HEK293 (cell line): ENCODE measurements around the gene SPTBN5.

ENCODE experiments used
- CTCF ChIA-PET: fragments of 350-600 bp; formaldehyde crosslinking; extraction: SDS; loops from one replicate; lab custom pipeline; 2021; ENCODE audit warnings: antibody characterized with exemption; lab: Yijun Ruan, JAX
- POLR2A ChIA-PET: fragments of 300-600 bp; formaldehyde crosslinking; extraction: SDS; loops from one replicate; lab custom pipeline; 2020; ENCODE audit warnings: antibody characterized with exemption, inconsistent platforms; lab: Yijun Ruan, JAX
- H3K27ac ChIP-seq: fragments of 200-500 bp; sonication (Bioruptor generic); 2 replicates; pipeline ENCODE4 v1.5.1; 2014; ENCODE audit warnings: low read depth, low read length, control low read depth, inconsistent platforms; ENCODE audit errors: extremely low read depth
- H3K36me3 ChIP-seq, 2 experiments: fragments of 200-500 bp in 1 of 2; sonication (Bioruptor generic) in 1 of 2; 1 replicate in 1 of 2; 2 replicates in 1 of 2; pipeline ENCODE4 v1.5.1; 2014 to 2017; ENCODE audit warnings: inconsistent platforms in 2 of 2, low read length in 2 of 2; ENCODE audit not compliant: control insufficient read depth in 2 of 2, insufficient read depth in 1 of 2
- H3K4me1 ChIP-seq: fragments of 200-500 bp; sonication (Bioruptor generic); 2 replicates; pipeline ENCODE4 v1.5.1; 2014; ENCODE audit warnings: mild to moderate bottlenecking, low read length, inconsistent platforms; ENCODE audit not compliant: control insufficient read depth, insufficient read depth
- H3K4me3 ChIP-seq: 2 replicates; pipeline ENCODE4 v1.5.1; 2011; ENCODE audit warnings: low read depth, mild to moderate bottlenecking, control low read depth, low read length, moderate library complexity
- H3K9me3 ChIP-seq: fragments of 200-500 bp; sonication (Bioruptor generic); 2 replicates; pipeline ENCODE4 v1.5.1; 2014; ENCODE audit warnings: low read depth, low read length, inconsistent platforms; ENCODE audit not compliant: control insufficient read depth, insufficient read depth
- GLIS1 ChIP-seq: fragments of 450-650 bp; formaldehyde crosslinking; IDR thresholded peaks from 2 replicates; pipeline ENCODE4 v1.5.1; 2016; ENCODE audit warnings: missing biosample characterization, missing genetic modification characterization
- PBX3 ChIP-seq: sonication (generic); formaldehyde crosslinking; IDR thresholded peaks from 2 replicates; pipeline ENCODE4 v1.8.1; 2022; ENCODE audit warnings: mild to moderate bottlenecking, moderate library complexity, missing genetic modification reagents
- PRDM4 ChIP-seq: fragments of 450-650 bp; formaldehyde crosslinking; IDR thresholded peaks from 2 replicates; pipeline ENCODE4 v1.5.1; 2017; ENCODE audit warnings: missing biosample characterization, missing genetic modification characterization
- RBAK ChIP-seq: fragments of 450-650 bp; formaldehyde crosslinking; IDR thresholded peaks from 2 replicates; pipeline ENCODE4 v1.5.1; 2016; ENCODE audit warnings: missing biosample characterization, missing genetic modification characterization
- SCRT1 ChIP-seq: fragments of 450-650 bp; formaldehyde crosslinking; IDR thresholded peaks from 2 replicates; pipeline ENCODE4 v1.5.1; 2016; ENCODE audit warnings: missing biosample characterization, missing genetic modification characterization, borderline replicate concordance
- SCRT2 ChIP-seq: fragments of 450-650 bp; formaldehyde crosslinking; IDR thresholded peaks from 2 replicates; pipeline ENCODE4 v1.5.1; 2016; ENCODE audit warnings: missing biosample characterization, missing genetic modification characterization
- SP2 ChIP-seq: fragments of 450-650 bp; formaldehyde crosslinking; IDR thresholded peaks from 2 replicates; pipeline ENCODE4 v1.5.1; 2016; ENCODE audit warnings: missing biosample characterization, missing genetic modification characterization
- ZBTB17 ChIP-seq: fragments of 450-650 bp; formaldehyde crosslinking; IDR thresholded peaks from 2 replicates; pipeline ENCODE4 v1.5.1; 2016; ENCODE audit warnings: missing biosample characterization, missing genetic modification characterization
- ZBTB8A ChIP-seq: fragments of 450-650 bp; formaldehyde crosslinking; IDR thresholded peaks from 2 replicates; pipeline ENCODE4 v1.5.1; 2016; ENCODE audit warnings: missing biosample characterization, missing genetic modification characterization
- ZIC2 ChIP-seq: fragments of 450-650 bp; formaldehyde crosslinking; IDR thresholded peaks from 2 replicates; pipeline ENCODE4 v1.5.1; 2016; ENCODE audit warnings: missing biosample characterization, missing genetic modification characterization
- ZNF114 ChIP-seq: fragments of 450-650 bp; formaldehyde crosslinking; IDR thresholded peaks from 2 replicates; pipeline ENCODE4 v1.5.0; 2017; ENCODE audit warnings: missing biosample characterization, missing genetic modification characterization
- ZNF157 ChIP-seq: fragments of 450-650 bp; formaldehyde crosslinking; IDR thresholded peaks from 2 replicates; pipeline ENCODE4 v1.5.1; 2016; ENCODE audit warnings: missing biosample characterization, missing genetic modification characterization
- ZNF16 ChIP-seq: fragments of 450-650 bp; formaldehyde crosslinking; IDR thresholded peaks from 2 replicates; pipeline ENCODE4 v1.5.1; 2016; ENCODE audit warnings: low read depth, missing biosample characterization, missing genetic modification characterization
- ZNF2 ChIP-seq: fragments of 450-650 bp; formaldehyde crosslinking; IDR thresholded peaks from 2 replicates; pipeline ENCODE4 v1.5.1; 2016; ENCODE audit warnings: missing biosample characterization, missing genetic modification characterization
- ZNF202 ChIP-seq: fragments of 450-650 bp; formaldehyde crosslinking; IDR thresholded peaks from 2 replicates; pipeline ENCODE4 v1.5.1; 2016; ENCODE audit warnings: missing biosample characterization, missing genetic modification characterization, borderline replicate concordance
- ZNF221 ChIP-seq: fragments of 450-650 bp; formaldehyde crosslinking; IDR thresholded peaks from 2 replicates; pipeline ENCODE4 v1.5.1; 2017; ENCODE audit warnings: missing biosample characterization, missing genetic modification characterization, borderline replicate concordance
- ZNF362 ChIP-seq: fragments of 450-650 bp; formaldehyde crosslinking; IDR thresholded peaks from 2 replicates; pipeline ENCODE4 v1.5.1; 2016; ENCODE audit warnings: missing biosample characterization, missing genetic modification characterization
- ZNF404 ChIP-seq: fragments of 450-650 bp; formaldehyde crosslinking; IDR thresholded peaks from 2 replicates; pipeline ENCODE4 v1.5.1; 2017; ENCODE audit warnings: missing biosample characterization, missing genetic modification characterization
- ZNF48 ChIP-seq: fragments of 450-650 bp; formaldehyde crosslinking; IDR thresholded peaks from 2 replicates; pipeline ENCODE4 v1.5.1; 2016; ENCODE audit warnings: missing biosample characterization, missing genetic modification characterization
- ZNF521 ChIP-seq: fragments of 450-650 bp; formaldehyde crosslinking; IDR thresholded peaks from 2 replicates; pipeline ENCODE4 v1.5.1; 2017; ENCODE audit warnings: missing biosample characterization, mild to moderate bottlenecking, missing genetic modification characterization
- ZNF548 ChIP-seq: fragments of 450-650 bp; formaldehyde crosslinking; IDR thresholded peaks from 2 replicates; pipeline ENCODE4 v1.5.1; 2016; ENCODE audit warnings: missing biosample characterization, missing genetic modification characterization
- ZNF558 ChIP-seq: fragments of 450-650 bp; formaldehyde crosslinking; IDR thresholded peaks from 2 replicates; pipeline ENCODE4 v1.5.1; 2016; ENCODE audit warnings: missing biosample characterization, missing genetic modification characterization
- ZNF639 ChIP-seq: fragments of 450-650 bp; formaldehyde crosslinking; IDR thresholded peaks from 2 replicates; pipeline ENCODE4 v1.5.1; 2016; ENCODE audit warnings: missing biosample characterization, missing genetic modification characterization
- ZNF677 ChIP-seq: fragments of 450-650 bp; IDR thresholded peaks from 2 replicates; pipeline ENCODE4 v1.5.0; 2018; ENCODE audit warnings: missing biosample characterization, mild to moderate bottlenecking, missing genetic modification characterization, moderate library complexity
- ZNF701 ChIP-seq: fragments of 450-650 bp; formaldehyde crosslinking; IDR thresholded peaks from 2 replicates; pipeline ENCODE4 v1.5.1; 2016; ENCODE audit warnings: missing biosample characterization, missing genetic modification characterization
- ZNF791 ChIP-seq: fragments of 450-650 bp; formaldehyde crosslinking; IDR thresholded peaks from 2 replicates; pipeline ENCODE4 v1.5.1; 2016; ENCODE audit warnings: missing biosample characterization, missing genetic modification characterization
- ZSCAN18 ChIP-seq: fragments of 450-650 bp; formaldehyde crosslinking; IDR thresholded peaks from 2 replicates; pipeline ENCODE4 v1.5.1; 2016; ENCODE audit warnings: missing biosample characterization, missing genetic modification characterization

The SPTBN5 gene

GRCh38 chr15:41900526-41901380 is 6.9 kb upstream of the SPTBN5 start:
- H3K9me3 ChIP-seq: no peaks in the 10 kb centered on the region
- H3K4me1 ChIP-seq: no peaks in the 10 kb centered on the region
- ChIA-PET CTCF (no interaction called here), POLR2A (no interaction called here)
- TF ChIP-seq ZNF157 (tag by site-specific recombination): no peak
- TF ChIP-seq ZNF404 (tag by site-specific recombination): no peak
- TF ChIP-seq ZNF791: no peak
- no peak for TF ChIP-seq GLIS1
- no peak for TF ChIP-seq SCRT1 (tag by site-specific recombination)
- TF ChIP-seq ZIC2 (tag by site-specific recombination): peak; percentile 92
- no peak for TF ChIP-seq ZNF2 (tag by site-specific recombination)
- TF ChIP-seq ZNF362 (tag by site-specific recombination): no peak
- TF ChIP-seq ZNF677 (tag by site-specific recombination): no peak
- 0 out of 2 replicates have a peak, but pooled peaks have one; percentile 38 for TF ChIP-seq RBAK (tag by site-specific recombination)
- no peak for TF ChIP-seq SP2 (tag by site-specific recombination)
- no peak for TF ChIP-seq ZNF221
- TF ChIP-seq ZNF548 (tag by site-specific recombination): no peak
- no peak for TF ChIP-seq ZNF16 (tag by site-specific recombination)
- H3K36me3 ChIP-seq: peaks cover 0 to 5% of the 10 kb centered on the region in 2 experiments; a peak in 2 of 3 replicates
- no peak overlapping the region for H3K27ac ChIP-seq
- no peak overlapping the region for H3K4me3 ChIP-seq

- no peak overlapping the region for H3K4me3 ChIP-seq
- ChIA-PET CTCF (no interaction called here), POLR2A (no interaction called here)
- H3K9me3 ChIP-seq: no peaks in the 10 kb centered on the region
- H3K36me3 ChIP-seq: peaks cover 0 to 5% of the 10 kb centered on the region in 2 experiments; a peak in 2 of 3 replicates
- H3K27ac ChIP-seq: no peak overlapping the region
- peaks cover 3% of the 10 kb centered on the region for H3K4me1 ChIP-seq
- no peak for TF ChIP-seq ZNF48 (tag by site-specific recombination)
- TF ChIP-seq PRDM4 (tag by site-specific recombination): no peak
- TF ChIP-seq ZBTB17 (tag by site-specific recombination): no peak
- no peak for TF ChIP-seq PBX3 (CRISPR knock-in tag)
- TF ChIP-seq SCRT2 (tag by site-specific recombination): no peak
- no peak for TF ChIP-seq ZNF558 (tag by site-specific recombination)
- no peak for TF ChIP-seq ZNF114 (tag by site-specific recombination)
- no peak for TF ChIP-seq SP2 (tag by site-specific recombination)
- TF ChIP-seq ZNF639: no peak
- no peak for TF ChIP-seq ZNF701 (tag by site-specific recombination)
- TF ChIP-seq ZNF521: no peak
- TF ChIP-seq ZSCAN18 (tag by site-specific recombination): no peak
- no peak for TF ChIP-seq ZBTB8A (tag by site-specific recombination)
- TF ChIP-seq ZNF677 (tag by site-specific recombination): no peak
- TF ChIP-seq ZNF202 (tag by site-specific recombination): no peak
Measured at GRCh38 chr15:41899854-41900442, 6.1 kb upstream of the SPTBN5 start.
